IMR-90 (cell line): ENCODE data around the gene IFIT3. TPM values are rescaled to one million over a fixed set of nuclear protein-coding genes. Genes with fewer than 3 reads are reported as not detected.

ENCODE experiments used
- ATAC-seq: fragments of 200-7000 bp; cut with Tn5 transposase; 2 replicates; pipeline ENCODE4 v1.9.1; 2020; ENCODE audit warnings: low read depth, mild to moderate bottlenecking, moderate library complexity
- BruUV-seq: library from RNA; stranded (reverse); fragments of 400-500 nt; replicated peaks from 2 replicates; lab custom pipeline; 2021; lab: Mats Ljungman, UMichigan
- CTCF ChIA-PET: fragments of 300-600 bp; formaldehyde crosslinking; extraction: SDS; loops from one replicate; lab custom pipeline; 2021; ENCODE audit warnings: antibody characterized with exemption; lab: Yijun Ruan, JAX
- POLR2A ChIA-PET: fragments of 300-600 bp; sonication (Branson Sonifier 250); formaldehyde crosslinking; loops from one replicate; lab custom pipeline; 2022; ENCODE audit warnings: antibody characterized with exemption; ENCODE audit not compliant: unreplicated experiment; lab: Charles Lee
- DNase-seq: peaks from one replicate; pipeline ENCODE4 v3.0.0; 2013
- H2AFZ ChIP-seq: replicated peaks from 2 replicates; pipeline ENCODE3; 2013; ENCODE audit warnings: low read length, mild to moderate bottlenecking; ENCODE audit not compliant: poor library complexity
- H2AK5ac ChIP-seq: 2 replicates; pipeline ENCODE4 v1.6.1; 2013; ENCODE audit warnings: low read depth, low read length, inconsistent platforms
- H2AK9ac ChIP-seq: replicated peaks from 2 replicates; pipeline ENCODE3; 2013; ENCODE audit warnings: mild to moderate bottlenecking, low read depth, low read length, moderate library complexity; ENCODE audit not compliant: poor library complexity
- H2BK120ac ChIP-seq: 2 replicates; pipeline ENCODE4 v1.6.1; 2013; ENCODE audit warnings: low read depth, low read length, inconsistent platforms
- H2BK15ac ChIP-seq: 3 replicates; pipeline ENCODE4 v1.6.1; 2013; ENCODE audit warnings: low read depth, low read length, inconsistent platforms
- H2BK20ac ChIP-seq: 2 replicates; pipeline ENCODE4 v1.6.1; 2013; ENCODE audit warnings: low read depth, mild to moderate bottlenecking, inconsistent platforms, low read length, moderate library complexity
- H2BK5ac ChIP-seq: 2 replicates; pipeline ENCODE4 v1.6.1; 2013; ENCODE audit warnings: mild to moderate bottlenecking, low read depth, low read length, inconsistent platforms; ENCODE audit not compliant: poor library complexity, severe bottlenecking
- H3K14ac ChIP-seq: replicated peaks from 2 replicates; pipeline ENCODE4 v1.6.1; 2013; ENCODE audit warnings: low read depth, low read length, inconsistent platforms
- H3K18ac ChIP-seq: 2 replicates; pipeline ENCODE4 v1.6.1; 2013; ENCODE audit warnings: low read depth, low read length, control low read depth
- H3K23ac ChIP-seq: 2 replicates; pipeline ENCODE4 v1.6.1; 2013; ENCODE audit warnings: low read depth, low read length, inconsistent platforms
- H3K27ac ChIP-seq: 2 replicates; pipeline ENCODE4 v1.5.1; 2013; ENCODE audit warnings: mild to moderate bottlenecking, control low read depth, low read length; ENCODE audit not compliant: insufficient read depth
- H3K27me3 ChIP-seq: 2 replicates; pipeline ENCODE4 v1.6.1; 2013; ENCODE audit warnings: low read length; ENCODE audit not compliant: control insufficient read depth, insufficient read depth
- H3K36me3 ChIP-seq: 2 replicates; pipeline ENCODE4 v1.6.1; 2013; ENCODE audit warnings: low read length, mixed read lengths; ENCODE audit not compliant: control insufficient read depth, insufficient read depth
- H3K4ac ChIP-seq: 2 replicates; pipeline ENCODE4 v1.6.1; 2013; ENCODE audit warnings: low read depth, low read length, inconsistent platforms
- H3K4me1 ChIP-seq: 2 replicates; pipeline ENCODE4 v1.6.1; 2013; ENCODE audit warnings: low read length, mixed read lengths; ENCODE audit not compliant: control insufficient read depth, insufficient read depth
- H3K4me2 ChIP-seq: 2 replicates; pipeline ENCODE4 v1.6.1; 2013; ENCODE audit warnings: low read depth, mild to moderate bottlenecking, control low read depth, low read length, moderate library complexity
- H3K4me3 ChIP-seq: 2 replicates; pipeline ENCODE4 v1.5.1; 2013; ENCODE audit warnings: low read depth, mild to moderate bottlenecking, control low read depth, low read length, moderate library complexity; ENCODE audit not compliant: insufficient read depth
- H3K56ac ChIP-seq: 2 replicates; pipeline ENCODE4 v1.6.1; 2013; ENCODE audit warnings: low read length, inconsistent platforms; ENCODE audit not compliant: insufficient read depth; ENCODE audit errors: extremely low read depth
- H3K79me1 ChIP-seq, 2 experiments: 2 replicates each; pipeline ENCODE4 v1.6.1; 2013; ENCODE audit warnings: low read length in 2 of 2, inconsistent platforms in 1 of 2, low read depth in 1 of 2
- H3K9ac ChIP-seq: 2 replicates; pipeline ENCODE4 v1.6.1; 2013; ENCODE audit warnings: low read depth, low read length, control low read depth
- H3K9me1 ChIP-seq: 2 replicates; pipeline ENCODE4 v1.6.1; 2013; ENCODE audit warnings: low read length, inconsistent platforms; ENCODE audit not compliant: insufficient read depth
- H3K9me3 ChIP-seq: 2 replicates; pipeline ENCODE4 v1.6.1; 2013; ENCODE audit warnings: low read length; ENCODE audit not compliant: control insufficient read depth, insufficient read depth
- H4K20me1 ChIP-seq: 2 replicates; pipeline ENCODE4 v1.6.1; 2013; ENCODE audit warnings: low read length, inconsistent platforms; ENCODE audit not compliant: insufficient read depth
- H4K5ac ChIP-seq: 2 replicates; pipeline ENCODE4 v1.6.1; 2013; ENCODE audit warnings: mild to moderate bottlenecking, low read depth, low read length, control low read depth
- H4K8ac ChIP-seq, 2 experiments: 2 replicates each; pipeline ENCODE4 v1.6.1; 2013; ENCODE audit warnings: low read depth in 2 of 2, low read length in 2 of 2, control low read depth in 1 of 2, inconsistent platforms in 1 of 2
- H4K91ac ChIP-seq: 2 replicates; pipeline ENCODE4 v1.6.1; 2013; ENCODE audit warnings: low read depth, low read length, inconsistent platforms; ENCODE audit not compliant: insufficient read depth
- CHD1 ChIP-seq: IDR thresholded peaks from 2 replicates; pipeline ENCODE4 v1.6.1; 2012; ENCODE audit warnings: low read depth, low read length, improper control_type of control experiment
- MAFK ChIP-seq: IDR thresholded peaks from 2 replicates; pipeline ENCODE4 v1.6.1; 2012; ENCODE audit warnings: low read depth, low read length, improper control_type of control experiment
- MAZ ChIP-seq: IDR thresholded peaks from 2 replicates; pipeline ENCODE4 v1.6.1; 2012; ENCODE audit warnings: low read depth, mild to moderate bottlenecking, low read length, improper control_type of control experiment, moderate library complexity, borderline replicate concordance
- MXI1 ChIP-seq: IDR thresholded peaks from 2 replicates; pipeline ENCODE4 v1.6.1; 2012; ENCODE audit warnings: low read depth, mild to moderate bottlenecking, low read length, moderate library complexity, borderline replicate concordance
- NFE2L2 ChIP-seq: fragments of 150-350 bp; IDR thresholded peaks from 2 replicates; pipeline ENCODE4 v1.6.1; 2016; ENCODE audit warnings: low read depth, mild to moderate bottlenecking, low read length
- POLR2A ChIP-seq: IDR thresholded peaks from 2 replicates; pipeline ENCODE4 v1.6.1; 2012; ENCODE audit warnings: mild to moderate bottlenecking, low read depth, low read length
- RAD21 ChIP-seq: IDR thresholded peaks from 2 replicates; pipeline ENCODE4 v1.6.1; 2012; ENCODE audit warnings: low read length, improper control_type of control experiment
- RFX5 ChIP-seq: IDR thresholded peaks from 2 replicates; pipeline ENCODE4 v1.8.0; 2012; ENCODE audit warnings: low read depth, mild to moderate bottlenecking, low read length, moderate library complexity
- SMC3 ChIP-seq: fragments of 150-350 bp; IDR thresholded peaks from 2 replicates; pipeline ENCODE4 v1.6.1; 2016; ENCODE audit warnings: low read depth, mild to moderate bottlenecking, antibody characterized with exemption, low read length, moderate library complexity
- USF2 ChIP-seq: fragments of 150-350 bp; IDR thresholded peaks from 2 replicates; pipeline ENCODE4 v1.6.1; 2017; ENCODE audit warnings: mild to moderate bottlenecking, antibody characterized with exemption, low read length, low read depth
- WGBS, 2 experiments: methylation state at CpG; one replicate each; pipeline versions ENCODE4 v1.1.5 to v1.1.7; 2013; ENCODE audit warnings: missing lambda C conversion rate in 2 of 2; ENCODE audit not compliant: insufficient read length in 1 of 2; ENCODE audit errors: extremely low coverage in 2 of 2; 5-methylcytosine and 5-hydroxymethylcytosine counted together
- dilution Hi-C: fragments of 300-500 bp; cut with HindIII; formaldehyde crosslinking; loops from one replicate; pipeline ENCODE4 v1.14.3; 2018; ENCODE audit warnings: low sequenced_read_pairs; ENCODE audit not compliant: unreplicated experiment
- in situ Hi-C: fragments of 300-500 bp; cut with MboI; formaldehyde crosslinking; loops from 3 replicates; pipeline ENCODE4 v1.14.3; 2019; ENCODE audit warnings: low sequenced_read_pairs, inconsistent platforms, mixed read lengths
- intact Hi-C: fragments of 100-400 bp; cut with micrococcal nuclease; formaldehyde crosslinking; loops from 2 replicates; pipeline ENCODE4 v1.10.0; 2022
- polyA plus RNA-seq, 3 experiments: library from polyadenylated mRNA; depleted of rRNA; stranded (reverse); fragments of >200 nt; gene quantifications; 2 replicates each; pipeline ENCODE4 v1.2.3, GENCODE V29; 2012; ENCODE audit warnings: low replicate concordance in 1 of 3
- total RNA-seq: library from RNA; depleted of rRNA; stranded (reverse); fragments of >200 nt; gene quantifications from 2 replicates; pipeline ENCODE4 v1.2.3, GENCODE V29; 2012
- TF ChIP-seq, protein P1 (sequence below): conservative IDR thresholded peaks from 2 replicates; pipeline ENCODE4 v1.5.1; 2012; ENCODE audit warnings: mild to moderate bottlenecking, low read depth, low read length, improper control_type of control experiment

Gene IFIT3
- total and polyA plus RNA-seq, 2 of the 4 experiments (the other 2 are of a cell fraction) = 3.5 to 7.3 TPM

DNA sequence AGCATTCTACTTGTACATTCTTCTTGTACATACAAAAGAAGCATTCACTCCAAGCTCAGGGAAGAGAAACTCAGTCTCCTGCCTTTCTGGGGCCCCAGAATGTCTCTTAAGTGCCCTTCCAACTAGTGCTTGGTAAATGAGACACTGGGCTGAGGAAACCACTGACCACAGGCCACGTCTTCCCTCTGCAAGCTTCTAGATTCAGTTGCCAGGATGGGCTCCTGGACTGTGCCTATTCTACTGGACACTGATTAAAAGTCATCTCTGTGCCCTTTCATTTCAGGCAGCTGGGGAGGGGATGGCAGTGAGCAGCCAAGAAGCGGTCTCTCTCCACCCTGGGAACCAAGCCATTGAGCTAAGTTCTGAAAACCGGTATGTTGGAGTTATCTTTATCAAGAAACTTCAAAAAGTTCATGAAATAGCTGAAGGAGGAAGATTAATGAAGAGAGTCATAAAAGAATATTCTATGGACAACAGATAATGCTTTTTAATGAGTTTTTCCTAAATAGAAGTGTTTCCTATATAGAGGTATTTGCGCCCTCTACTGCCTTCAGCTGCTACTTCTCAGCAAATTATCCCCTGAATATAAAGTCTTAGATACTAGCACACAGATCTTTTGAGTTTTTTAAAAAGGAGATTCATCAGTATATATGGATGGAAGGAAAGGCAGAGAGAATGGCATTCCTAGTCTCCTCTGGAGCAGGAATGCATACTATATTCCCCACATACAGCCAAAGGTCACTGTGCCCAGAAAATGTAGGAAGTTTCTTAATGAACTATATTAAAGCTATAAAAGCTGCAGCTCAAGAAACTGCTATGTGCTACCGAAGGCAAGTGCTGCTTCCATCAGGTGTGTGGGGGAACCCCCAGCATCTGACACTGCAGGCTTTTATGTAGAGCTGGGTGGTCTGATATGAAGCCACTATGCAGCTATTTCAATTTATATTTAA is 41.6 kb downstream of the IFIT3 start:
- no peaks in the 10 kb centered on the region for H3K9me3 ChIP-seq
- no peaks in the 10 kb centered on the region for H3K9me1 ChIP-seq
- no peak overlapping the region for H2BK5ac ChIP-seq
- H4K20me1 ChIP-seq = 0 out of 2 replicates have a peak, but pooled peaks cover 2% of the 10 kb centered on the region
- H3K4me1 ChIP-seq = peaks cover 3% of the 10 kb centered on the region
- dilution Hi-C loops (no loop called here), intact Hi-C loops (loop anchor here (2.0 to 5.0 kb wide), 2 partner anchors 42 to 75 kb away; partner anchors contain the start of gene IFIT3), in situ Hi-C loops (no loop called here)
- 0 out of 3 replicates have a peak overlapping the region, but pooled peaks have one; percentile 9 for H2BK15ac ChIP-seq
- H3K79me1 ChIP-seq = no peaks in the 10 kb centered on the region
- H4K8ac ChIP-seq = no peak overlapping the region
- no peak overlapping the region for H4K5ac ChIP-seq
- H3K36me3 ChIP-seq = no peaks in the 10 kb centered on the region
- no peak overlapping the region for H3K27ac ChIP-seq
- no peak overlapping the region for H3K4me2 ChIP-seq
- no peaks in the 10 kb centered on the region for H3K27me3 ChIP-seq
- BruUV-seq = no TSS peak
- no peak overlapping the region for H3K4ac ChIP-seq
- H3K18ac ChIP-seq = 0 out of 2 replicates have a peak overlapping the region, but pooled peaks have one; percentile 13
- no peak overlapping the region for H3K4me3 ChIP-seq
- H2AFZ ChIP-seq = no peak overlapping the region
- CTCF ChIA-PET = interaction anchor here (0.6 to 2.1 kb wide), 15 partner anchors 9 to 820 kb away, joined by 3 to 9 read pairs (median 4); partner anchors contain the start of genes IFIT1, IFIT2 and IFIT5
- no peak overlapping the region for H4K91ac ChIP-seq
- no peak overlapping the region for H2AK9ac ChIP-seq
- H3K23ac ChIP-seq = no peak overlapping the region
- WGBS, 2 experiments = no CpG with 5 or more reads among the region's 5 CpGs
- TF ChIP-seq POLR2A (no peak), RAD21 (peak; percentile 77), MXI1 (no peak), MAZ (no peak), CHD1 (no peak), MAFK (no peak), RFX5 (no peak), NFE2L2 (no peak), SMC3 (peak; percentile 87), USF2 (no peak)
- TF ChIP-seq, protein P1, sequence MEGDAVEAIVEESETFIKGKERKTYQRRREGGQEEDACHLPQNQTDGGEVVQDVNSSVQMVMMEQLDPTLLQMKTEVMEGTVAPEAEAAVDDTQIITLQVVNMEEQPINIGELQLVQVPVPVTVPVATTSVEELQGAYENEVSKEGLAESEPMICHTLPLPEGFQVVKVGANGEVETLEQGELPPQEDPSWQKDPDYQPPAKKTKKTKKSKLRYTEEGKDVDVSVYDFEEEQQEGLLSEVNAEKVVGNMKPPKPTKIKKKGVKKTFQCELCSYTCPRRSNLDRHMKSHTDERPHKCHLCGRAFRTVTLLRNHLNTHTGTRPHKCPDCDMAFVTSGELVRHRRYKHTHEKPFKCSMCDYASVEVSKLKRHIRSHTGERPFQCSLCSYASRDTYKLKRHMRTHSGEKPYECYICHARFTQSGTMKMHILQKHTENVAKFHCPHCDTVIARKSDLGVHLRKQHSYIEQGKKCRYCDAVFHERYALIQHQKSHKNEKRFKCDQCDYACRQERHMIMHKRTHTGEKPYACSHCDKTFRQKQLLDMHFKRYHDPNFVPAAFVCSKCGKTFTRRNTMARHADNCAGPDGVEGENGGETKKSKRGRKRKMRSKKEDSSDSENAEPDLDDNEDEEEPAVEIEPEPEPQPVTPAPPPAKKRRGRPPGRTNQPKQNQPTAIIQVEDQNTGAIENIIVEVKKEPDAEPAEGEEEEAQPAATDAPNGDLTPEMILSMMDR = peak; percentile 76
- POLR2A ChIA-PET = interaction anchor here (0.6 kb wide), 1 partner anchor 64 kb away, joined by 4 read pairs; no protein-coding TSS in a partner anchor
- H2AK5ac ChIP-seq = no peak overlapping the region; the same call in 1 of the 2 replicates
- H3K14ac ChIP-seq = peak overlapping the region; percentile 12; the same call in 1 of the 2 replicates
- H3K56ac ChIP-seq = no peak overlapping the region
- DNase-seq (peak; percentile 60), ATAC-seq (peak; percentile 49)
- H2BK20ac ChIP-seq = peak overlapping the region; percentile 44; the same call in 1 of the 2 replicates
- H2BK120ac ChIP-seq = peak overlapping the region; percentile 5; the same call in 1 of the 2 replicates
- no peak overlapping the region for H3K9ac ChIP-seq
